ENCODE data around the gene SLC6A6. TPM values are rescaled to one million over a fixed set of nuclear protein-coding genes. Genes with fewer than 3 reads are reported as not detected.

The SLC6A6 gene
- total and polyA plus RNA-seq, 2 experiments from 2014 or later = 4.6 to 10.6 TPM

DNA sequence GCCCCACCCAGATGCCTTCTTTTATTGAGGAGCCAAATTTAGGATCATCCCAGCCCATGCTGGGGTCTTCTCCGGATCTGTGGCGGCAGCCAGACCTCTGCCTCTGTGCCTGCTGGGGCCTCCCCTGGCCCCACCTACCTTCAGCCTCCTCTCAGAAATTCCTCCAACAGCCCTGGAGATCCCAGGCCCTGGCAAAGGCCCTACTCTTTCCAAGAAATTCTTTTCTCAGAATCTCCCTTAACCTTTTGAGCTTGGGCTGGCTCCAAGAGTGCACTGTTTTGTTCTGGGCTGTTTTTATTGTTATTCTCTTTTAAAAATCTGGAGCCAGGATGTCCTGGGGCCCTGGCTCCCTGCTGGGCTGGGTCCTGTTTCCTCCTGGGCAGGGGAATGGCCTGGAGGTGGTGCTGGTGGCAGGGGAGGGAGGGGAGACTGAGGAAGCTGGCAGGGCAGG, 79.9 kb downstream of the SLC6A6 start:
- Histone ChIP-seq H3K27ac (no peak overlapping the region), H4K20me1 (ENCODE audit: insufficient read depth) (no peaks in the 10 kb centered on the region), H3F3A (ENCODE audit: insufficient read depth) (no peaks in the 10 kb centered on the region), H3K36me3 (ENCODE audit: low read depth) (peaks cover 14% of the 10 kb centered on the region; the same call in 1 of the 2 replicates), H3K9me3 (ENCODE audit: low read depth) (no peaks in the 10 kb centered on the region), H3K9ac (no peak overlapping the region), H3K9me2 (ENCODE audit: insufficient read depth) (no peaks in the 10 kb centered on the region), H2AFZ (no peak overlapping the region), H3K27me3 (replicated peaks; ENCODE audit: insufficient read depth) (no peaks in the 10 kb centered on the region), H3K79me2 (ENCODE audit: insufficient read depth) (no peaks in the 10 kb centered on the region), H3K4me1 (ENCODE audit: insufficient read depth) (no peaks in the 10 kb centered on the region), H3K4me3 (no peak overlapping the region), H3K4me2 (ENCODE audit: unreplicated experiment) (no peak overlapping the region)
- 76 to 83% methylated on average over 2 of the region's 2 CpGs for WGBS, 2 experiments (ENCODE audit: low coverage in 1 of 2, low lambda C conversion rate in 2 of 2, missing lambda C conversion rate in 2 of 2)
- in situ Hi-C loops (cut with MboI) = no loop called here
- TF ChIP-seq EZH2 (IDR thresholded peaks at IDR 0.05; ENCODE audit: insufficient read depth, poor library complexity, severe bottlenecking) (no peak), EZH2phosphoT487 (IDR thresholded peaks at IDR 0.05; ENCODE audit: insufficient read depth, low read depth) (no peak)
- DNase-seq = no peak

DNA sequence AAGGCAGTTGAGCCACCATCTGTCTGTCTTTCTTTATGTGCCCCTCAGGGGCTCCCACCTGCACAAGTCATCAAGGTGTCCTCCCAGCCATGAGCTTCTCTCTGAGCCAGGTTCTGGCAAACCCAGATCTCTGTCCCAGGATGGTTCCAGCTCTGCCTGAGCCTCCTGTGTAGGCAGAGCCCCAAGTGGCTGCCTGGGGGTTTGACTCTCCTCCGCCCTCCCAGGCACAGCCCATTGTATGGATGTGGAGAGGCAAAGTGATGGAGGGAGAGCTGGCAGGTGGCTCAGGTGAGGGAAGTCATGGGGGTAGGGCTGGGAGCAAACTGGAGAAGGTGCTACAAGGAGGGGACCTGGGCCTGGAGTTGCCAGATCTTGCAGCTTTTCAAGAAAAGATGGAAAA, 80.9 kb downstream of the SLC6A6 start:
- peaks cover 9% of the 10 kb centered on the region; the same call in 1 of the 2 replicates for H3K36me3 ChIP-seq (ENCODE audit: low read depth)
- TF ChIP-seq EZH2 (IDR thresholded peaks at IDR 0.05; ENCODE audit: insufficient read depth, poor library complexity, severe bottlenecking) = no peak
- no peak for TF ChIP-seq EZH2phosphoT487 (IDR thresholded peaks at IDR 0.05; ENCODE audit: insufficient read depth, low read depth)
- DNase-seq = no peak

DNA sequence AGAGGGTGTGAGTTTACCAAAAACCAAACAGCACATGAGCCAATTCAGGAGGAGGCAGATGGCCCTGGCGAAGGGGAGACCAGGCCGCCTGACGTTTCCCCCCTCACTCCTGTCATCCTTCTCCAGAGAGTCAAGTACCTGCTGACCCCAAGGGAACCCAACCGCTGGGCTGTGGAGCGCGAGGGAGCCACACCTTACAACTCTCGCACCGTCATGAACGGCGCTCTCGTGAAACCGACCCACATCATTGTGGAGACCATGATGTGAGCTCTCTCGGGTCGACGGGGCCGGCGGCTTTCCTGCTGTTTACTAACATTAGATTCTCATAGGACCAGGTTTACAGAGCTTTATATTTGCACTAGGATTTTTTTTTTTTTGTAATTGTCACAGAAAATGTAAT, 82.3 kb downstream of the SLC6A6 start:
- no peaks in the 10 kb centered on the region for H3K9me2 ChIP-seq (ENCODE audit: insufficient read depth)
- no peaks in the 10 kb centered on the region for H3K4me1 ChIP-seq (ENCODE audit: insufficient read depth)
- no peaks in the 10 kb centered on the region for H3K27me3 ChIP-seq (replicated peaks; ENCODE audit: insufficient read depth)
- no peak overlapping the region for H3K9ac ChIP-seq
- H3K4me2 ChIP-seq (ENCODE audit: unreplicated experiment) = no peak overlapping the region
- WGBS, 2 experiments (ENCODE audit: low coverage in 1 of 2, low lambda C conversion rate in 2 of 2, missing lambda C conversion rate in 2 of 2) = 91 to 92% methylated on average over 17 of the region's 17 CpGs
- no peak overlapping the region for H3K4me3 ChIP-seq
- no peaks in the 10 kb centered on the region for H3F3A ChIP-seq (ENCODE audit: insufficient read depth)
- no peaks in the 10 kb centered on the region for H4K20me1 ChIP-seq (ENCODE audit: insufficient read depth)
- peaks cover 2% of the 10 kb centered on the region; the same call in 1 of the 2 replicates for H3K36me3 ChIP-seq (ENCODE audit: low read depth)
- DNase-seq = no peak
- no peak overlapping the region for H3K27ac ChIP-seq
- no peak overlapping the region for H2AFZ ChIP-seq
- no peaks in the 10 kb centered on the region for H3K9me3 ChIP-seq (ENCODE audit: low read depth)
- in situ Hi-C loops (cut with MboI) = no loop called here
- no peak for TF ChIP-seq EZH2phosphoT487 (IDR thresholded peaks at IDR 0.05; ENCODE audit: insufficient read depth, low read depth)
- TF ChIP-seq EZH2 (IDR thresholded peaks at IDR 0.05; ENCODE audit: insufficient read depth, poor library complexity, severe bottlenecking) = no peak
- no peaks in the 10 kb centered on the region for H3K79me2 ChIP-seq (ENCODE audit: insufficient read depth)

More for the DNA sequence above, 80.9 kb downstream of the SLC6A6 start:
- Histone ChIP-seq H3K79me2 (ENCODE audit: insufficient read depth) (no peaks in the 10 kb centered on the region), H3K9ac (no peak overlapping the region), H3K4me1 (ENCODE audit: insufficient read depth) (no peaks in the 10 kb centered on the region), H3K27ac (no peak overlapping the region), H3K9me3 (ENCODE audit: low read depth) (no peaks in the 10 kb centered on the region), H3K27me3 (replicated peaks; ENCODE audit: insufficient read depth) (no peaks in the 10 kb centered on the region), H4K20me1 (ENCODE audit: insufficient read depth) (no peaks in the 10 kb centered on the region), H3K4me3 (no peak overlapping the region), H3K9me2 (ENCODE audit: insufficient read depth) (no peaks in the 10 kb centered on the region), H3K4me2 (ENCODE audit: unreplicated experiment) (no peak overlapping the region), H2AFZ (no peak overlapping the region), H3F3A (ENCODE audit: insufficient read depth) (no peaks in the 10 kb centered on the region)
- in situ Hi-C loops (cut with MboI) = no loop called here
- 100% methylated on average over 1 of the region's 1 CpG for WGBS, 2 experiments (ENCODE audit: low coverage in 1 of 2, low lambda C conversion rate in 2 of 2, missing lambda C conversion rate in 2 of 2)

DNA sequence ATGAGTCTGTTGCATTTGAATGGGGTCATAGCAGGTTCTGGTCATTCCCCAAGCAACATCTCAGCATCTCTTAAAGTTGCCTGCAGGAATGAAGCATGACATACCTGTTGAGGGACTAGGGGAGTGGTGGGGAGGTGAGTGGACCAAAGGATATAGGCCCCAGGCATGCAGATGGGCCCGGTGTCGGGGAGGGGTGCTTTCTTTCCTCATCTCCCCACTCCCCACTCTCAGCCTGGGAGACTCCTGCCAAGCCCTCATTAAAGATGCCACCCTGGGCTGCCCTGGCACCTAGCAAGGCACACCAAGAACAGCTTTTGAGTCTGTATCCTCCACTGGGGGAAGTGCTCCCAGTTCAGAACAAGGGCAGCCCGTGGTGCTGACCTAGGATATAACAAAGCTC, 83.6 kb downstream of the SLC6A6 start:
- Histone ChIP-seq H3K27me3 (replicated peaks; ENCODE audit: insufficient read depth) (no peaks in the 10 kb centered on the region), H2AFZ (no peak overlapping the region), H3K79me2 (ENCODE audit: insufficient read depth) (no peaks in the 10 kb centered on the region), H3K9ac (no peak overlapping the region), H3K4me1 (ENCODE audit: insufficient read depth) (no peaks in the 10 kb centered on the region), H3K4me2 (ENCODE audit: unreplicated experiment) (no peak overlapping the region), H3K9me2 (ENCODE audit: insufficient read depth) (no peaks in the 10 kb centered on the region), H3K36me3 (ENCODE audit: low read depth) (no peaks in the 10 kb centered on the region; the same call in 1 of the 2 replicates), H3K27ac (no peak overlapping the region), H3F3A (ENCODE audit: insufficient read depth) (no peaks in the 10 kb centered on the region), H3K4me3 (no peak overlapping the region), H4K20me1 (ENCODE audit: insufficient read depth) (no peaks in the 10 kb centered on the region), H3K9me3 (ENCODE audit: low read depth) (no peaks in the 10 kb centered on the region)
- no peak for TF ChIP-seq EZH2phosphoT487 (IDR thresholded peaks at IDR 0.05; ENCODE audit: insufficient read depth, low read depth)
- no peak for TF ChIP-seq EZH2 (IDR thresholded peaks at IDR 0.05; ENCODE audit: insufficient read depth, poor library complexity, severe bottlenecking)
- WGBS, 2 experiments (ENCODE audit: low coverage in 1 of 2, low lambda C conversion rate in 2 of 2, missing lambda C conversion rate in 2 of 2) = 79 to 86% methylated on average over 3 of the region's 3 CpGs
- in situ Hi-C loops (cut with MboI) = no loop called here
- DNase-seq = no peak

DNA sequence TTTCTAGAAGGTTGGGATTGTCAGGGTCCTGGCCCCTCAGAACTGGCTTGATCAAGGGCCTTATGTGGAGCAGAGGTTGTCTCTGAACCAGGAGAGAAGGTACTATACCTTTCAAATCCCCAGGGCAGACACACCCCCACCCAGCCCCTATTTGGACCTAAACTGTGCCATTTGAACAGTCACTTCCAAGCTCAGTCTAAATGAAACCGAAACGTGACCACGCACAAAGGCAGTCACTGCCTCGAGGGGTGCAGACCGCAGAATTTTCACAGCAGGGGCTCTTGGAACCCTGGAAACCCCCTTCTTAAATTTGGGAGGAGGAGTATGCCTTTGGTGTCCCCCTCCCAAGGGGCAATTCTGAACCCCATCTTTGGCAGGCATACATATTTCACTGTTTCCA, 84.1 kb downstream of the SLC6A6 start:
- TF ChIP-seq EZH2 (IDR thresholded peaks at IDR 0.05; ENCODE audit: insufficient read depth, poor library complexity, severe bottlenecking) (no peak), EZH2phosphoT487 (IDR thresholded peaks at IDR 0.05; ENCODE audit: insufficient read depth, low read depth) (no peak)
- H3K9me2 ChIP-seq (ENCODE audit: insufficient read depth) = no peaks in the 10 kb centered on the region
- no peaks in the 10 kb centered on the region for H4K20me1 ChIP-seq (ENCODE audit: insufficient read depth)
- H3K27ac ChIP-seq = no peak overlapping the region
- H3K4me3 ChIP-seq = no peak overlapping the region
- no peaks in the 10 kb centered on the region for H3K9me3 ChIP-seq (ENCODE audit: low read depth)
- H3K36me3 ChIP-seq (ENCODE audit: low read depth) = no peaks in the 10 kb centered on the region; the same call in 1 of the 2 replicates
- no peak overlapping the region for H3K9ac ChIP-seq
- no peaks in the 10 kb centered on the region for H3K79me2 ChIP-seq (ENCODE audit: insufficient read depth)
- 88 to 90% methylated on average over 5 of the region's 5 CpGs for WGBS, 2 experiments (ENCODE audit: low coverage in 1 of 2, low lambda C conversion rate in 2 of 2, missing lambda C conversion rate in 2 of 2)
- no peaks in the 10 kb centered on the region for H3F3A ChIP-seq (ENCODE audit: insufficient read depth)
- H3K4me1 ChIP-seq (ENCODE audit: insufficient read depth) = no peaks in the 10 kb centered on the region
- in situ Hi-C loops (cut with MboI) = no loop called here
- no peaks in the 10 kb centered on the region for H3K27me3 ChIP-seq (replicated peaks; ENCODE audit: insufficient read depth)
- H2AFZ ChIP-seq = no peak overlapping the region
- no peak overlapping the region for H3K4me2 ChIP-seq (ENCODE audit: unreplicated experiment)
- no peak for DNase-seq
